Heart right ventricle (tissue), 16 donors: Measurements from ENCODE around the gene PLLP. TPM values are rescaled to one million over a fixed set of nuclear protein-coding genes. Genes with fewer than 3 reads are reported as not detected.

Experiments
- ATAC-seq, 8 donors: fragments of 200-7000 bp; cut with Tn5 transposase; one replicate each; pipeline ENCODE4 v1.9.1; 2020; ENCODE audit warnings: mild to moderate bottlenecking in 8 of 8, moderate library complexity in 8 of 8, moderate number of reproducible peaks in 1 of 8
- DNase-seq, 2 donors: peaks; one replicate each; pipeline ENCODE4 v3.0.0-alpha.2; 2020
- H3K27ac ChIP-seq, 10 donors: fragments of 200-600 bp; sonication (generic) in 2 of 10; one replicate each; pipeline versions ENCODE4 v1.5.0 to v1.8.0; 2020 to 2022; ENCODE audit warnings: mild to moderate bottlenecking in 3 of 10
- H3K27me3 ChIP-seq, 7 donors: fragments of 200-600 bp; one replicate each; pipeline ENCODE4 v1.8.0; 2021 to 2022; ENCODE audit warnings: mild to moderate bottlenecking in 2 of 7
- H3K36me3 ChIP-seq, 9 donors: fragments of 200-600 bp; sonication (generic) in 1 of 9; one replicate each; pipeline versions ENCODE4 v1.5.0 to v1.8.0; 2020 to 2022; ENCODE audit warnings: mild to moderate bottlenecking in 2 of 9
- H3K4me1 ChIP-seq, 9 donors: fragments of 200-600 bp; sonication (generic) in 1 of 9; one replicate each; pipeline versions ENCODE4 v1.5.0 to v1.8.0; 2020 to 2022; ENCODE audit warnings: mild to moderate bottlenecking in 4 of 9
- H3K4me3 ChIP-seq, 10 donors: fragments of 200-600 bp; sonication (generic) in 2 of 10; one replicate each; pipeline versions ENCODE4 v1.5.0 to v1.8.0; 2020 to 2022; ENCODE audit warnings: mild to moderate bottlenecking in 7 of 10, moderate library complexity in 2 of 10
- H3K9me3 ChIP-seq, 11 donors: fragments of 200-600 bp in 10 of 11; sonication (generic) in 2 of 11; one replicate each; pipeline versions ENCODE4 v1.5.0 to v1.8.0; 2013 to 2022; ENCODE audit warnings: mild to moderate bottlenecking in 2 of 11, control low read depth in 1 of 11, moderate library complexity in 1 of 11
- CTCF ChIP-seq, 9 donors: fragments of 200-600 bp; sonication (generic) in 2 of 9; IDR thresholded peaks; one replicate each; pipeline versions ENCODE4 v1.5.0 to v1.8.0; 2021 to 2022; ENCODE audit warnings: antibody characterized with exemption in 9 of 9, mild to moderate bottlenecking in 5 of 9, moderate library complexity in 1 of 9
- WGBS, 2 donors: extraction: QIAGEN DNeasy Blood & Tissue Kit; methylation state at CpG; one replicate each; pipeline ENCODE4 v1.1.7; 2013; ENCODE audit warnings: inconsistent platforms in 1 of 2; 5-methylcytosine and 5-hydroxymethylcytosine counted together
- intact Hi-C, 10 donors: fragments of 100-400 bp; cut with DNase I; formaldehyde crosslinking; loops; one replicate each; pipeline versions ENCODE4 v1.11.1 to v1.14.2; 2022
- polyA plus RNA-seq, 2 donors: library from polyadenylated mRNA; stranded (reverse); fragments of 200-250 nt; gene quantifications; one replicate each; pipeline ENCODE4 v1.2.3, GENCODE V29; 2013
- total RNA-seq, 10 donors: library from RNA; stranded (reverse); fragmentation: NEBNext Ultra II Directional in 3 of 10; extraction: Animal tissue kit (Norgen Biotek cat#: 25700) in 3 of 10; gene quantifications; one replicate each; pipeline versions ENCODE4 v1.2.1 to v1.2.4, GENCODE V29; 2021 to 2023
- donor health status: Arrhythmogenic right ventricular cardiomyopathy.
- donor health status: ischemic (EF 13 %, LVEDD 7.1; RV severe dilation, severe dysfunction).
- donor health status: healthy with polysubstance abuse.
- donor health status: DM: no; HTN: yes; CAD: no.
- donor health status: DM: no; HTN: no; CAD: no.
- donor health status: ischemic (EF 25% LVEDD 6.9; RV normal size, moderate dysfunction).
- donor health status: ischemic (EF 25% LVEDD 5.7; RV mildly dilated, moderate dysfunction).
- donor health status: healthy.
- donor health status: DM: yes; HTN: yes; CAD: no.
- donor health status: Ischemic cardiomyopathy.
- donor health status: ischemic (EF 35%, LVEDD 5.7; RV mildly dilated, moderate dysfunction).
- donor health status: nonischemic (EF 11% LVEDD 7.7; RV severe dilation, severe dysfunction).
- donor health status: DM: yes; HTN: yes; CAD: no.
- donor health status: PGD.
- donor health status: ischemic (EF 29% LVEDD 5.4; RV normal size, mild dysfunction).
- donor health status: nonischemic (EF 23%, LVEDD 6.1; RV moderate dilation, normal function).

PLLP gene
- total and polyA plus RNA-seq, 12 donors: 1.7 to 10.6 (median 2.4) TPM

- DNase-seq: no peak
- Histone ChIP-seq H3K27ac (no peak overlapping the region), H3K9me3 (no peaks in the 10 kb centered on the region), H3K4me3 (no peak overlapping the region), H3K36me3 (peaks cover 0 to 29% (median 12%) of the 10 kb centered on the region in 9 donors), H3K4me1 (peaks cover 3 to 16% (median 11%) of the 10 kb centered on the region in 9 donors), H3K27me3 (no peaks in the 10 kb centered on the region)
- 58% methylated on average over 1 of the region's 1 CpG; no CpG with 5 or more reads in 1 of the 2 donors for WGBS, 2 donors
- peak in 1 of 8 donors; percentile 5 for ATAC-seq
- no peak for TF ChIP-seq CTCF (IDR thresholded peaks at IDR 0.05)
- intact Hi-C loops: no loop called here
Observed at GRCh38 chr16:57258910-57259475, 25.5 kb downstream of the PLLP start.

GRCh38 chr16:57258226-57258909 is 26.1 kb downstream of the PLLP start:
- H3K27me3 ChIP-seq: no peaks in the 10 kb centered on the region
- intact Hi-C loops: no loop called here
- DNase-seq: no peak
- peaks cover 0 to 36% (median 17%) of the 10 kb centered on the region in 9 donors for H3K36me3 ChIP-seq
- no peak for TF ChIP-seq CTCF (IDR thresholded peaks at IDR 0.05)
- H3K4me3 ChIP-seq: no peak overlapping the region
- WGBS, 2 donors: 96 to 98% methylated on average over 18 of the region's 18 CpGs
- H3K27ac ChIP-seq: no peak overlapping the region
- ATAC-seq: no peak
- H3K9me3 ChIP-seq: no peaks in the 10 kb centered on the region
- H3K4me1 ChIP-seq: peaks cover 3 to 16% (median 11%) of the 10 kb centered on the region in 9 donors

- peak in 1 of 8 donors; percentile 4 for ATAC-seq
- WGBS, 2 donors: 89 to 90% methylated on average over 13 of the region's 13 CpGs
Observed at GRCh38 chr16:57257455-57258070, 26.9 kb downstream of the PLLP start.

More at GRCh38 chr16:57257455-57258070, 26.9 kb downstream of the PLLP start:
- H3K9me3 ChIP-seq: no peaks in the 10 kb centered on the region
- H3K4me3 ChIP-seq: no peak overlapping the region
- H3K4me1 ChIP-seq: peaks cover 3 to 16% (median 11%) of the 10 kb centered on the region in 9 donors
- TF ChIP-seq CTCF (IDR thresholded peaks at IDR 0.05): no peak
- peaks cover 0 to 44% (median 25%) of the 10 kb centered on the region in 9 donors for H3K36me3 ChIP-seq
- H3K27ac ChIP-seq: no peak overlapping the region
- DNase-seq: no peak
- intact Hi-C loops: no loop called here
- H3K27me3 ChIP-seq: no peaks in the 10 kb centered on the region
